PC-9 (cell line): ENCODE measurements around the gene SYTL2.

Experiments used
- EZH2 ChIP-seq: fragments of 200-600 bp; sonication (generic); IDR thresholded peaks from 2 replicates; pipeline ENCODE4 v1.8.0; 2017; ENCODE audit warnings: antibody characterized with exemption, low read depth
- TF ChIP-seq, protein P1 (sequence below): fragments of 200-600 bp; sonication (generic); conservative IDR thresholded peaks from 2 replicates; pipeline ENCODE4 v1.6.1; 2017; ENCODE audit warnings: mixed run types, antibody characterized with exemption, mild to moderate bottlenecking, moderate library complexity

DNA sequence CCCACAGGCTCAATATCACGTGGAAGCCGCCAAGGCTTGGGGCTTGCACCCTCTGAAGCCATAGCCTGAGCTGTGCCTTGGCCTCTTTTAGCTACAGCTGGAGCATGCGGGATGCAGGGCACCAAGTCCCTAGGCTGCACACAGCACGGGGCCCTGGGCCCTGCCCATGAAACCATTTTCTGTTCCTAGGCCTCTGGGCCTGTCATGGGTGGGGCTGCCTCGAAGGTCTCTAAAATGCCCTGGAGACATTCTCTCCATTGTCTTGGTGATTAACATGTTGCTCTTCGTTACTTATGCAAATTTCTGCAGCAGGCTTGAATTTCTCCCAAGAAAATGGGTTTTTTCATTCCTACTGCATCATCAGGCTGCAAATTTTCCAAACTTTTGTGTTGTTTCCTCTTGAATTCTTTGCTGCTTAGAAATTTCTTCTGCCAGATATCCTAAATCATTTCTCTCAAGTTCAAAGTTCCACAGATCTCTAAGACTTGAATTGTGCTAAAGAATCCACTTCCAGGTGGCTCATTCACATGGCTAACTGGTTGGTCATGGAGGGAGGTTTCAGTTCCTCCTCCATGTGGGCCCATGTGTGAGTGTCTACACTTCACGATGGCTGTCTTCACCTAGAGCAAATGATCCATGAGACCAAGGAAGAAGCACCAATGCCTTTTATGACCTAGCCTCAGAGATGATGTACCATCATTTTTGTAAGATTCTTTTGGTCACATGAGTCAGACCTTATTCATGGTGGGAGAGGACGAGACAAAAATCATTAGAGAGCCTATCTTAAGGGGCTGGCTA is 138.6 kb downstream of the SYTL2 start:
- TF ChIP-seq, protein P1, sequence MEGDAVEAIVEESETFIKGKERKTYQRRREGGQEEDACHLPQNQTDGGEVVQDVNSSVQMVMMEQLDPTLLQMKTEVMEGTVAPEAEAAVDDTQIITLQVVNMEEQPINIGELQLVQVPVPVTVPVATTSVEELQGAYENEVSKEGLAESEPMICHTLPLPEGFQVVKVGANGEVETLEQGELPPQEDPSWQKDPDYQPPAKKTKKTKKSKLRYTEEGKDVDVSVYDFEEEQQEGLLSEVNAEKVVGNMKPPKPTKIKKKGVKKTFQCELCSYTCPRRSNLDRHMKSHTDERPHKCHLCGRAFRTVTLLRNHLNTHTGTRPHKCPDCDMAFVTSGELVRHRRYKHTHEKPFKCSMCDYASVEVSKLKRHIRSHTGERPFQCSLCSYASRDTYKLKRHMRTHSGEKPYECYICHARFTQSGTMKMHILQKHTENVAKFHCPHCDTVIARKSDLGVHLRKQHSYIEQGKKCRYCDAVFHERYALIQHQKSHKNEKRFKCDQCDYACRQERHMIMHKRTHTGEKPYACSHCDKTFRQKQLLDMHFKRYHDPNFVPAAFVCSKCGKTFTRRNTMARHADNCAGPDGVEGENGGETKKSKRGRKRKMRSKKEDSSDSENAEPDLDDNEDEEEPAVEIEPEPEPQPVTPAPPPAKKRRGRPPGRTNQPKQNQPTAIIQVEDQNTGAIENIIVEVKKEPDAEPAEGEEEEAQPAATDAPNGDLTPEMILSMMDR, result no peak
- TF ChIP-seq EZH2, result no peak
